HepG2 (cell line): ENCODE data around the gene VPS18. TPM values are rescaled to one million over a fixed set of nuclear protein-coding genes. Genes with fewer than 3 reads are reported as not detected.
A peak's percentile ranks its signal among the peaks of the same experiment; 100 is the strongest.

ENCODE experiments used
- CEBPB ChIP-seq: IDR thresholded peaks from 2 replicates; pipeline ENCODE4 v1.6.1; 2011; ENCODE audit warnings: low read depth, low read length, improper control_type of control experiment, borderline replicate concordance
- DNMT3B ChIP-seq: conservative IDR thresholded peaks from 2 replicates; pipeline ENCODE4 v1.6.1; 2016; ENCODE audit warnings: missing biosample characterization, control low read depth
- EED ChIP-seq: sonication (generic); formaldehyde crosslinking; IDR thresholded peaks from 2 replicates; pipeline ENCODE4 v1.5.0; 2020; ENCODE audit warnings: mild to moderate bottlenecking, missing genetic modification reagents
- KAT2B ChIP-seq: fragments of 150-350 bp; IDR thresholded peaks from 2 replicates; pipeline ENCODE4 v1.6.1; 2014; ENCODE audit warnings: low read depth, low read length, borderline replicate concordance
- KDM2A ChIP-seq: sonication (generic); formaldehyde crosslinking; IDR thresholded peaks from 2 replicates; pipeline ENCODE4 v1.4.0; 2020; ENCODE audit warnings: low read depth, missing genetic modification reagents, borderline replicate concordance
- NFIB ChIP-seq: sonication (generic); formaldehyde crosslinking; IDR thresholded peaks from 2 replicates; pipeline ENCODE4 v1.9.0; 2021; ENCODE audit warnings: missing genetic modification reagents, mild to moderate bottlenecking, borderline replicate concordance
- PAF1 ChIP-seq: IDR thresholded peaks from 2 replicates; pipeline ENCODE4 v1.6.1; 2016; ENCODE audit warnings: missing genetic modification reagents, missing compliant biosample characterization
- RNF2 ChIP-seq: fragments of 450-650 bp; conservative IDR thresholded peaks from 2 replicates; pipeline ENCODE4 v1.6.1; 2016; ENCODE audit warnings: low read depth
- TIGD3 ChIP-seq: sonication (generic); formaldehyde crosslinking; IDR thresholded peaks from 2 replicates; pipeline ENCODE4 v1.5.1; 2020; ENCODE audit warnings: mild to moderate bottlenecking, missing genetic modification reagents, borderline replicate concordance
- ZBTB20 ChIP-seq: sonication (generic); formaldehyde crosslinking; IDR thresholded peaks from 2 replicates; pipeline ENCODE4 v1.8.1; 2023; ENCODE audit warnings: missing genetic modification reagents, low read depth, mild to moderate bottlenecking, borderline replicate concordance
- ZNF383 ChIP-seq: sonication (generic); formaldehyde crosslinking; IDR thresholded peaks from 2 replicates; pipeline ENCODE4 v1.4.0; 2020; ENCODE audit warnings: missing genetic modification reagents, mild to moderate bottlenecking, borderline replicate concordance
- ZNF598 ChIP-seq: sonication (generic); formaldehyde crosslinking; IDR thresholded peaks from 2 replicates; pipeline ENCODE4 v1.5.1; 2020; ENCODE audit warnings: mild to moderate bottlenecking, missing genetic modification reagents, borderline replicate concordance
- ZNF720 ChIP-seq: sonication (generic); formaldehyde crosslinking; IDR thresholded peaks from 2 replicates; pipeline ENCODE4 v1.4.0; 2020; ENCODE audit warnings: missing genetic modification reagents
- ZSCAN29 ChIP-seq: sonication (generic); formaldehyde crosslinking; conservative IDR thresholded peaks from 2 replicates; pipeline ENCODE4 v1.4.0; 2020; ENCODE audit warnings: mild to moderate bottlenecking, missing genetic modification reagents
- polyA plus RNA-seq, 8 experiments: library from polyadenylated mRNA; depleted of rRNA in 3 of 8; stranded (reverse) in 7 of 8; unstranded in 1 of 8; fragments of >200 nt; fragmentation: Illumina TruSeq in 4 of 8; extraction: Trizol in 4 of 8; gene quantifications; 2 replicates each; pipeline versions ENCODE4 v1.2.1 to v1.2.3, GENCODE V29; 2011 to 2016; ENCODE audit warnings: low read depth in 4 of 8, missing spikeins in 1 of 8, mixed read lengths in 1 of 8; ENCODE audit not compliant: insufficient read depth in 1 of 8
- total RNA-seq, 5 experiments: library from RNA; depleted of rRNA; stranded (reverse); fragments of >200 nt; fragmentation: Illumina TruSeq; extraction: Trizol; gene quantifications; 2 replicates each; pipeline ENCODE4 v1.2.3, GENCODE V29; 2016; ENCODE audit warnings: low read depth in 1 of 5
- TF ChIP-seq, protein P1 (sequence below): IDR thresholded peaks from 2 replicates; pipeline ENCODE4 v1.6.1; 2016
- TF ChIP-seq, protein P2 (sequence below): sonication (generic); formaldehyde crosslinking; IDR thresholded peaks from 2 replicates; pipeline ENCODE4 v1.5.1; 2020; ENCODE audit warnings: missing genetic modification reagents, mild to moderate bottlenecking, borderline replicate concordance
- TF ChIP-seq, protein P3 (sequence below): sonication (generic); formaldehyde crosslinking; IDR thresholded peaks from 2 replicates; pipeline ENCODE4 v1.4.0; 2020; ENCODE audit warnings: missing genetic modification reagents
- TF ChIP-seq, protein P4 (sequence below): sonication (generic); formaldehyde crosslinking; IDR thresholded peaks from 2 replicates; pipeline ENCODE4 v1.4.0; 2020; ENCODE audit warnings: missing genetic modification reagents
- TF ChIP-seq, protein P5 (sequence below): sonication (generic); formaldehyde crosslinking; IDR thresholded peaks from 2 replicates; pipeline ENCODE4 v1.5.0; 2020; ENCODE audit warnings: missing genetic modification reagents

The VPS18 gene
- total and polyA plus RNA-seq, 2 of the 13 experiments (the other 11 are each of a cell fraction or from before 2014, with no cell fraction given), result 5.8 to 17.0 TPM

- TF ChIP-seq, protein P1, sequence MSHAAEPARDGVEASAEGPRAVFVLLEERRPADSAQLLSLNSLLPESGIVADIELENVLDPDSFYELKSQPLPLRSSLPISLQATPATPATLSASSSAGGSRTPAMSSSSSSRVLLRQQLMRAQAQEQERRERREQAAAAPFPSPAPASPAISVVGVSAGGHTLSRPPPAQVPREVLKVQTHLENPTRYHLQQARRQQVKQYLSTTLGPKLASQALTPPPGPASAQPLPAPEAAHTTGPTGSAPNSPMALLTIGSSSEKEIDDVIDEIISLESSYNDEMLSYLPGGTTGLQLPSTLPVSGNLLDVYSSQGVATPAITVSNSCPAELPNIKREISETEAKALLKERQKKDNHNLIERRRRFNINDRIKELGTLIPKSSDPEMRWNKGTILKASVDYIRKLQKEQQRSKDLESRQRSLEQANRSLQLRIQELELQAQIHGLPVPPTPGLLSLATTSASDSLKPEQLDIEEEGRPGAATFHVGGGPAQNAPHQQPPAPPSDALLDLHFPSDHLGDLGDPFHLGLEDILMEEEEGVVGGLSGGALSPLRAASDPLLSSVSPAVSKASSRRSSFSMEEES (CRISPR knock-in tag), result no peak
- TF ChIP-seq NFIB (CRISPR knock-in tag), result no peak
- TF ChIP-seq, protein P2, sequence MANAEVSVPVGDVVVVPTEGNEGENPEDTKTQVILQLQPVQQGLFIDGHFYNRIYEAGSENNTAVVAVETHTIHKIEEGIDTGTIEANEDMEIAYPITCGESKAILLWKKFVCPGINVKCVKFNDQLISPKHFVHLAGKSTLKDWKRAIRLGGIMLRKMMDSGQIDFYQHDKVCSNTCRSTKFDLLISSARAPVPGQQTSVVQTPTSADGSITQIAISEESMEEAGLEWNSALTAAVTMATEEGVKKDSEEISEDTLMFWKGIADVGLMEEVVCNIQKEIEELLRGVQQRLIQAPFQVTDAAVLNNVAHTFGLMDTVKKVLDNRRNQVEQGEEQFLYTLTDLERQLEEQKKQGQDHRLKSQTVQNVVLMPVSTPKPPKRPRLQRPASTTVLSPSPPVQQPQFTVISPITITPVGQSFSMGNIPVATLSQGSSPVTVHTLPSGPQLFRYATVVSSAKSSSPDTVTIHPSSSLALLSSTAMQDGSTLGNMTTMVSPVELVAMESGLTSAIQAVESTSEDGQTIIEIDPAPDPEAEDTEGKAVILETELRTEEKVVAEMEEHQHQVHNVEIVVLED (CRISPR knock-in tag), result no peak
- no peak for TF ChIP-seq EED (CRISPR knock-in tag)
- peak; percentile 53; the same call in 1 of the 2 replicates for TF ChIP-seq KDM2A (CRISPR knock-in tag)
- no peak for TF ChIP-seq KAT2B
- TF ChIP-seq ZNF383, result no peak
- TF ChIP-seq ZBTB20, result no peak
- no peak for TF ChIP-seq ZSCAN29 (CRISPR knock-in tag)
- no peak for TF ChIP-seq PAF1 (CRISPR knock-in tag)
- no peak for TF ChIP-seq CEBPB
- TF ChIP-seq, protein P3, sequence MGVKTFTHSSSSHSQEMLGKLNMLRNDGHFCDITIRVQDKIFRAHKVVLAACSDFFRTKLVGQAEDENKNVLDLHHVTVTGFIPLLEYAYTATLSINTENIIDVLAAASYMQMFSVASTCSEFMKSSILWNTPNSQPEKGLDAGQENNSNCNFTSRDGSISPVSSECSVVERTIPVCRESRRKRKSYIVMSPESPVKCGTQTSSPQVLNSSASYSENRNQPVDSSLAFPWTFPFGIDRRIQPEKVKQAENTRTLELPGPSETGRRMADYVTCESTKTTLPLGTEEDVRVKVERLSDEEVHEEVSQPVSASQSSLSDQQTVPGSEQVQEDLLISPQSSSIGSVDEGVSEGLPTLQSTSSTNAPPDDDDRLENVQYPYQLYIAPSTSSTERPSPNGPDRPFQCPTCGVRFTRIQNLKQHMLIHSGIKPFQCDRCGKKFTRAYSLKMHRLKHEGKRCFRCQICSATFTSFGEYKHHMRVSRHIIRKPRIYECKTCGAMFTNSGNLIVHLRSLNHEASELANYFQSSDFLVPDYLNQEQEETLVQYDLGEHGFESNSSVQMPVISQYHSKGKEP (CRISPR knock-in tag), result no peak
- no peak for TF ChIP-seq ZNF598 (CRISPR knock-in tag)
- no peak for TF ChIP-seq TIGD3
- TF ChIP-seq, protein P4, sequence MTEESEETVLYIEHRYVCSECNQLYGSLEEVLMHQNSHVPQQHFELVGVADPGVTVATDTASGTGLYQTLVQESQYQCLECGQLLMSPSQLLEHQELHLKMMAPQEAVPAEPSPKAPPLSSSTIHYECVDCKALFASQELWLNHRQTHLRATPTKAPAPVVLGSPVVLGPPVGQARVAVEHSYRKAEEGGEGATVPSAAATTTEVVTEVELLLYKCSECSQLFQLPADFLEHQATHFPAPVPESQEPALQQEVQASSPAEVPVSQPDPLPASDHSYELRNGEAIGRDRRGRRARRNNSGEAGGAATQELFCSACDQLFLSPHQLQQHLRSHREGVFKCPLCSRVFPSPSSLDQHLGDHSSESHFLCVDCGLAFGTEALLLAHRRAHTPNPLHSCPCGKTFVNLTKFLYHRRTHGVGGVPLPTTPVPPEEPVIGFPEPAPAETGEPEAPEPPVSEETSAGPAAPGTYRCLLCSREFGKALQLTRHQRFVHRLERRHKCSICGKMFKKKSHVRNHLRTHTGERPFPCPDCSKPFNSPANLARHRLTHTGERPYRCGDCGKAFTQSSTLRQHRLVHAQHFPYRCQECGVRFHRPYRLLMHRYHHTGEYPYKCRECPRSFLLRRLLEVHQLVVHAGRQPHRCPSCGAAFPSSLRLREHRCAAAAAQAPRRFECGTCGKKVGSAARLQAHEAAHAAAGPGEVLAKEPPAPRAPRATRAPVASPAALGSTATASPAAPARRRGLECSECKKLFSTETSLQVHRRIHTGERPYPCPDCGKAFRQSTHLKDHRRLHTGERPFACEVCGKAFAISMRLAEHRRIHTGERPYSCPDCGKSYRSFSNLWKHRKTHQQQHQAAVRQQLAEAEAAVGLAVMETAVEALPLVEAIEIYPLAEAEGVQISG (CRISPR knock-in tag), result peak; percentile 47
- TF ChIP-seq, protein P5, sequence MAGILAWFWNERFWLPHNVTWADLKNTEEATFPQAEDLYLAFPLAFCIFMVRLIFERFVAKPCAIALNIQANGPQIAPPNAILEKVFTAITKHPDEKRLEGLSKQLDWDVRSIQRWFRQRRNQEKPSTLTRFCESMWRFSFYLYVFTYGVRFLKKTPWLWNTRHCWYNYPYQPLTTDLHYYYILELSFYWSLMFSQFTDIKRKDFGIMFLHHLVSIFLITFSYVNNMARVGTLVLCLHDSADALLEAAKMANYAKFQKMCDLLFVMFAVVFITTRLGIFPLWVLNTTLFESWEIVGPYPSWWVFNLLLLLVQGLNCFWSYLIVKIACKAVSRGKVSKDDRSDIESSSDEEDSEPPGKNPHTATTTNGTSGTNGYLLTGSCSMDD (CRISPR knock-in tag), result no peak
- TF ChIP-seq RNF2, result no peak
- TF ChIP-seq ZNF720, result no peak
- TF ChIP-seq DNMT3B, result no peak
Observed at GRCh38 chr15:40857601-40858341, 36.5 kb upstream of the VPS18 start (continued).
